A673 (cell line): ENCODE data around the gene IQUB.
"Not testable (repeated sequence)": the region's sequence is repeated elsewhere in the genome, so short reads cannot be mapped to it uniquely, and the experiment has no call there.

Experiments
- EZH2 ChIP-seq: fragments of 200-600 bp; sonication (generic); IDR thresholded peaks from 2 replicates; pipeline ENCODE4 v1.6.1; 2017; ENCODE audit warnings: borderline replicate concordance, low read depth, mild to moderate bottlenecking, mixed read lengths, antibody characterized with exemption, low read length; ENCODE audit not compliant: poor library complexity, severe bottlenecking
- TF ChIP-seq, protein P1 (sequence below): fragments of 300-800, 200-600 bp; sonication (generic); conservative IDR thresholded peaks from 2 replicates; pipeline ENCODE4 v1.5.1; 2017; ENCODE audit warnings: low read depth, mild to moderate bottlenecking, antibody characterized with exemption, low read length, moderate library complexity, mixed read lengths

GRCh38 chr7:123407951-123408350, 126.4 kb downstream of the IQUB start:
- TF ChIP-seq, protein P1, sequence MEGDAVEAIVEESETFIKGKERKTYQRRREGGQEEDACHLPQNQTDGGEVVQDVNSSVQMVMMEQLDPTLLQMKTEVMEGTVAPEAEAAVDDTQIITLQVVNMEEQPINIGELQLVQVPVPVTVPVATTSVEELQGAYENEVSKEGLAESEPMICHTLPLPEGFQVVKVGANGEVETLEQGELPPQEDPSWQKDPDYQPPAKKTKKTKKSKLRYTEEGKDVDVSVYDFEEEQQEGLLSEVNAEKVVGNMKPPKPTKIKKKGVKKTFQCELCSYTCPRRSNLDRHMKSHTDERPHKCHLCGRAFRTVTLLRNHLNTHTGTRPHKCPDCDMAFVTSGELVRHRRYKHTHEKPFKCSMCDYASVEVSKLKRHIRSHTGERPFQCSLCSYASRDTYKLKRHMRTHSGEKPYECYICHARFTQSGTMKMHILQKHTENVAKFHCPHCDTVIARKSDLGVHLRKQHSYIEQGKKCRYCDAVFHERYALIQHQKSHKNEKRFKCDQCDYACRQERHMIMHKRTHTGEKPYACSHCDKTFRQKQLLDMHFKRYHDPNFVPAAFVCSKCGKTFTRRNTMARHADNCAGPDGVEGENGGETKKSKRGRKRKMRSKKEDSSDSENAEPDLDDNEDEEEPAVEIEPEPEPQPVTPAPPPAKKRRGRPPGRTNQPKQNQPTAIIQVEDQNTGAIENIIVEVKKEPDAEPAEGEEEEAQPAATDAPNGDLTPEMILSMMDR: not testable (repeated sequence)
- not testable (repeated sequence) for TF ChIP-seq EZH2
